SK-N-SH treated with all-trans-retinoic acid at 6 μM for 48 hours (cell line): ENCODE results near the gene SUGCT.

ENCODE experiments used
- PATZ1 ChIP-seq: fragments of 250-450 bp; sonication (Bioruptor Pico); IDR thresholded peaks from 2 replicates; pipeline ENCODE4 v1.8.0; 2020; ENCODE audit warnings: mild to moderate bottlenecking, moderate library complexity, borderline replicate concordance
- ZFP3 ChIP-seq: fragments of 250-450 bp; sonication (Bioruptor Pico); IDR thresholded peaks from 2 replicates; pipeline ENCODE4 v1.5.0; 2020; ENCODE audit warnings: mild to moderate bottlenecking, moderate library complexity
- ZNF8 ChIP-seq: fragments of 450-650 bp; formaldehyde crosslinking; IDR thresholded peaks from 2 replicates; pipeline ENCODE4 v1.5.0; 2020; ENCODE audit warnings: mild to moderate bottlenecking, moderate library complexity

DNA sequence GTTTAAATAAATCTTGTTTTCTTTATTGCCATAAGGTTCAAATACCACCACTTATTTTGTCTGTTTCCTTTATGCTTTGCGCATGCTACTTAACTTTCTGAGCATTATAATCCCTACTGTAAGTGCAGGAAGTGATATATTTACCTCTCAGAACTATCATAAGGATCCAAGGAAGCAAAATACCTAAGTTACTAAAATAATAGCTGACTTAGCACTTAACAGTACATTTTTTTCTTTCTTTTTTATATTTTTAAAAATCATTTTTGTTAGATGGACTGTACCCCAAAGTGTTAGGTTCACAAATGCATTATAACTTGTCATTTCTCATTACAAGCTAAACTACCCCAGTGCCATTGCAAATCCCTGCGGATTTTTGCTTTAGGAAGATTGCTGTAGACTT is 663.8 kb downstream of the SUGCT start:
- TF ChIP-seq ZNF8 (CRISPR knock-in tag) (no peak), PATZ1 (CRISPR knock-in tag) (no peak), ZFP3 (no peak)
